HG03060 (cell line): Measurements from ENCODE around the gene IPO4.

Experiments used
- ATAC-seq: cut with Tn5 transposase; IDR thresholded peaks from one replicate; pipeline ENCODE4 v1.9.1; 2021; ENCODE audit warnings: low read depth, moderate number of reproducible peaks; ENCODE audit not compliant: unreplicated experiment

The IPO4 gene

GRCh38 chr14:24135834-24136683, 52.6 kb downstream of the IPO4 start, which contains the start of gene PSME1:
TSS of gene PSME1 (plus strand) at chr14:24136194. CDS start at chr14:24136263, 69 bp downstream.
- peak; percentile 56 for ATAC-seq

GRCh38 chr14:24135584-24135833, 53.1 kb downstream of the IPO4 start:
- peak; percentile 7 for ATAC-seq

GRCh38 chr14:24133735-24134134, 54.9 kb downstream of the IPO4 start:
- no peak for ATAC-seq

- no peak for ATAC-seq
Measured at GRCh38 chr14:24132976-24133375, 55.6 kb downstream of the IPO4 start.

GRCh38 chr14:24132061-24132685, 56.4 kb downstream of the IPO4 start:
- ATAC-seq: no peak

GRCh38 chr14:24131549-24131966, 57.1 kb downstream of the IPO4 start:
- ATAC-seq: no peak

GRCh38 chr14:24130717-24131548, 57.7 kb downstream of the IPO4 start:
- ATAC-seq: no peak

- no peak for ATAC-seq
Measured at GRCh38 chr14:24130380-24130716, 58.3 kb downstream of the IPO4 start, which contains the start of gene FITM1. TSS of gene FITM1 (plus strand) at chr14:24130659. CDS start at chr14:24131564, 905 bp downstream.
